Measurements from ENCODE around the gene TLE3.

- no peak for TF ChIP-seq POLR2A (IDR thresholded peaks at IDR 0.05; ENCODE audit: insufficient read depth in 1 of 2, low read depth in 2 of 2, low read length in 2 of 2)
- no peak for TF ChIP-seq TFAP4 (IDR thresholded peaks at IDR 0.05; ENCODE audit: borderline replicate concordance, low read depth)
- no peak for TF ChIP-seq BCLAF1 (IDR thresholded peaks at IDR 0.05)
Observed at GRCh38 chr15:70048198-70048565, 49.5 kb downstream of the TLE3 start.
